Left ventricle myocardium superior (tissue), 1 donor: ENCODE measurements around the gene DCAF8. TPM values are rescaled to one million over a fixed set of nuclear protein-coding genes. Genes with fewer than 3 reads are reported as not detected.

Source experiments
- ATAC-seq: fragments of 200-7000 bp; cut with Tn5 transposase; one replicate; pipeline ENCODE4 v1.9.1; 2020; ENCODE audit warnings: mild to moderate bottlenecking, moderate library complexity
- DNase-seq: peaks from one replicate; pipeline ENCODE4 v3.0.0-alpha.2; 2020
- intact Hi-C: fragments of 100-400 bp; cut with micrococcal nuclease; formaldehyde crosslinking; loops from one replicate; pipeline ENCODE4 v1.11.0; 2022
- total RNA-seq: library from RNA; stranded (reverse); fragmentation: NEBNext Ultra II Directional; extraction: Animal tissue kit (Norgen Biotek cat#: 25700); gene quantifications from one replicate; pipeline ENCODE4 v1.2.1, GENCODE V29; 2021
- donor health status: DM: no; HTN: yes; CAD: no; lungs with severe emphysema.

The DCAF8 gene
- total RNA-seq, 1 donor from 2014 or later: 145 TPM

DNA sequence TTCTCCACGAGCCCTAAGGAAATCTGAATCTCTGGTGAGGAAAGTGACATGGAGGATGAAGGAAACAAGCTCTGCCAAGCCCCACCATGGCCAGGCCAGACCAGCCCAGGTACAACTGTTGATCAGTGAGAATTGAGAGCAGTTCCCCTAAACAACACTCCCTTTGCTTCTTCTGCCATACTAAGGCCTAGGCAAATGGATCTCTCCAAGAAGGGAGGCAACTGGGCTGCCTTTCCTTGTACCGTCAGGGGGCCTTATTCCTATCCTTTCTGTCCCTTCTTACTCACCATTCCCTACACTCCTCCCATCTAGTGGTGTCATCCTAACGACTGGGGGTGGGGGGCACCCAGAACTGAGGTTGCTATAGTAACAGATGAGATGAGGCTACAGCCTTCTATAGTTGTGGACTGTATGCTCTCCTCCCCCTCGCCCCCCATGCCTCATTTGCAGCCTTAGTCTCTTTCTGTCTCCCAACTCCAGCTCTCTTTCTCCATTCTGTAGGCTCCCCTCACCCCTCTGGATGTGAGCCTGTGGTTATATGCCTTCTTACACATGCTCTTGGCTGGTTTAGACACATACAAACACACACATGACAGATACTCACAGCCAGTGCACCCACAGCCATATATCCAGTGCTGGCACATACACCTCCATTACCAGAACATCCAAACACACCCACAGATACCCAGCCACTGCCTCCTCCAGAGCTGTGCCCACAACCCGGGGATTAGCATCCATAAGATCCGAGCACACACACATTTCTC is 53.6 kb downstream of the DCAF8 start:
- no peak for DNase-seq
- ATAC-seq: no peak
- intact Hi-C loops: no loop called here

- DNase-seq: no peak
- intact Hi-C loops: no loop called here
- ATAC-seq: no peak
These were observed 54.4 kb downstream of the DCAF8 start for GRCh38 chr1:160207771-160208556.

- intact Hi-C loops: no loop called here
- ATAC-seq (no peak), DNase-seq (no peak)
These were observed 55.2 kb downstream of the DCAF8 start for GRCh38 chr1:160207118-160207650.

- intact Hi-C loops: no loop called here
- no peak for ATAC-seq
- DNase-seq: no peak
These were observed 55.8 kb downstream of the DCAF8 start for GRCh38 chr1:160206421-160207117.

DNA sequence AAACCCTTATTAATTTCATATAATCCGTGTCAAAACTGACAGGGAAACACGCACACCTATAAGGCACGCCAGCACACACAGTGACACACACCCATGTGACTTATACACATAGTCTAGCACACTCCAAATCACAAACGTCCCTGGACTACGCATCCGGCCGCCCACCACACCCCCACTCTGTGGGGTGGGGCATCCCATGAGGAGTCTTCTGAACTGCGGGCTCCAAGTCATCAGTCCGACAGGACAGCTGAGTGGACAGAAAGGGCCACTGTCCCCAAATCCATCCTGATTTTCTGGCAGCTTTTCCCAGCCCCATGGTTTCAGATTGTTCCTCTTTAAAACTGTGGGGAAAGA is 56.3 kb downstream of the DCAF8 start:
- DNase-seq: peak; percentile 56
- intact Hi-C loops: no loop called here

DNA sequence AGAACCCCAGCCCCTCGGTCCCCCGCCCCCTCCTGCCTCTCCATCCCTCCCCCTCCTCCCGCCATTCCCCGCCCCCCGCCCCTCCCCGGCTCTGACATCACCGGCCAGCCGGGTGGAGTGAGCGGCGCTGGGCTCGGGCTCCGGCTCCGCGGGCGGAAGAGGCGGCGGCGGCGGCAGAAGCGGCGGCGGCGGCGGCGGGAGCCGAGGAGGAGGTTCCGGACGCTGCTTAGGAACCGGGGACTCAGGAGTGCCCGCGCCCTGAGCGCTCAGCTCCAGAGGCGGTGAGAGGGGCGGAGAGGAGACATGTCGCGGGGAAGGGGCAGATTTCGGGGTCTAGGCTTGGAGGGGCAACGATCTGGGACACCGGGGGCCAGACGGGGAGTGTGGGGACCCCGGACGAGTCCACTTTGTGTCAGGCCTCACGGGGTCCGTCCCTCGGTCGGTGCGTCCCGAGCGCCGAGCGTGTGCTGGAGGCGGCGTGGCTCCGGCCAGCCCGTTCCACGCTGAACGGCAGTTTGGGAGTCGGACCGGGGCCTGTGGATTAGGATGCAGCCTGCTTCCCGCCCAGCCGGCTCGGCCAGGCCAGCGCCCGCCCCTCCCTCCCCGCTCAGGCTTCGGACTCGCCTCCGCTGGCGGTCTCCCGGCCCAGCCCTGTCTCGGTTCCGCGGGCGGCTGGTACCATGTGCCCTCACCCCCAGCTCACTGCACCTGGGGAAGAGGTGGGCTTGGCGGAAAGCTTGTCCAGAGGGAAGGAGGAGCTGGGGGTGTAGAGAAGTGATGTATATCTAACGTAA is 56.9 kb downstream of the DCAF8 start, which contains the start of gene PEA15:
PEA15 (plus strand) TSS at position 143 of the 794 bp plus-strand sequence. CDS start 6,161 bp downstream, outside the sequence.
- intact Hi-C loops: no loop called here
- DNase-seq (peak; percentile 91), ATAC-seq (peak; percentile 86)

More for the DNA sequence above, 56.3 kb downstream of the DCAF8 start:
- peak; percentile 40 for ATAC-seq

- DNase-seq: no peak
- intact Hi-C loops: no loop called here
- ATAC-seq: no peak
These were observed 57.7 kb downstream of the DCAF8 start for GRCh38 chr1:160204526-160205241.

DNA sequence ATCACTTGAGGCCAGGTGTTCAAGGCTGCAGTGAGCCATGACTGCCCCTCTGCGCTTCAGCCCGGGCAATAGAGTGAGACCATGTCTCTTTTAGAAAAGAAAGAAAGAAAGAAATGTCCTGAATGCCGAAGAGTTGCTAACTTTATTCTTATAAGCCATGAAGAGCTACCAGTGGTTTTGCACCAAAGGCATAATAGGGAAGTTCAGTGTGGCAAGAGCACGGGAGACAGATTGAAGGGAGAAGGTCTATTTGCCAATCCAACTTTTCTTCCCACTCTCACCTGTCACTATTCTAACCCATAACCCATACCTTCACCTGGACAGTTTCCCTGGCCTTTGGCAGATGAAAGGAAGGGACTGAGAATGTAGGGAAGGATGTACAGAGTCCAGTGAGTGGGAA is 61.6 kb downstream of the DCAF8 start:
- ATAC-seq (no peak), DNase-seq (no peak)
- intact Hi-C loops: no loop called here

GRCh38 chr1:160197231-160197630 is 65.1 kb downstream of the DCAF8 start:
- no peak for ATAC-seq
- intact Hi-C loops: loop anchor here (10.0 kb wide), 2 partner anchors 58 to 92 kb away; no protein-coding TSS in a partner anchor
- DNase-seq: peak; percentile 74

DNA sequence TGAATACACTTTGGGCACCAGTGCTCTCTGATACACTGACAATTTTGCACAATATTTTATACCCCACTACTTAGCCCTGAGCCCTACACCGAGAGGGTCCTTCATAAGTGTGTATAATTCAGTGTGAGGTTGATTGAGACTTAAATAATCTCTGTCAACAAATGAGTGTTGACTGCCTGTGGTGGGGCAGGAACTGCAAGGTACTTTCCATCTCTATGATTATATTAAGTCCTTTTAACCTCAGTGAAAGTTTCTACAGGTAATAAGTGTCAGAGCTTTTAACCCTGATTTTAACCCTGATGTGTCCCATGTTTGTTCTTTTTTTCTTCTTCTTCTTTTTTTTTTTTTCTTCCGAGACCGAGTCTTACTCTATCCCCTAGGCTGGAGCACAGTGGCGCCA is 66.2 kb downstream of the DCAF8 start:
- intact Hi-C loops: loop anchor here (10.0 kb wide), 2 partner anchors 59 to 91 kb away; no protein-coding TSS in a partner anchor
- DNase-seq (no peak), ATAC-seq (no peak)

- DNase-seq (no peak), ATAC-seq (no peak)
- intact Hi-C loops: loop anchor here (10.0 kb wide), 2 partner anchors 60 to 90 kb away; no protein-coding TSS in a partner anchor
These were observed 67.7 kb downstream of the DCAF8 start for GRCh38 chr1:160194737-160195059.

GRCh38 chr1:160193832-160194736 is 68.3 kb downstream of the DCAF8 start:
- ATAC-seq: no peak
- intact Hi-C loops: loop anchor here (10.0 kb wide), 2 partner anchors 61 to 89 kb away; no protein-coding TSS in a partner anchor
- no peak for DNase-seq

DNA sequence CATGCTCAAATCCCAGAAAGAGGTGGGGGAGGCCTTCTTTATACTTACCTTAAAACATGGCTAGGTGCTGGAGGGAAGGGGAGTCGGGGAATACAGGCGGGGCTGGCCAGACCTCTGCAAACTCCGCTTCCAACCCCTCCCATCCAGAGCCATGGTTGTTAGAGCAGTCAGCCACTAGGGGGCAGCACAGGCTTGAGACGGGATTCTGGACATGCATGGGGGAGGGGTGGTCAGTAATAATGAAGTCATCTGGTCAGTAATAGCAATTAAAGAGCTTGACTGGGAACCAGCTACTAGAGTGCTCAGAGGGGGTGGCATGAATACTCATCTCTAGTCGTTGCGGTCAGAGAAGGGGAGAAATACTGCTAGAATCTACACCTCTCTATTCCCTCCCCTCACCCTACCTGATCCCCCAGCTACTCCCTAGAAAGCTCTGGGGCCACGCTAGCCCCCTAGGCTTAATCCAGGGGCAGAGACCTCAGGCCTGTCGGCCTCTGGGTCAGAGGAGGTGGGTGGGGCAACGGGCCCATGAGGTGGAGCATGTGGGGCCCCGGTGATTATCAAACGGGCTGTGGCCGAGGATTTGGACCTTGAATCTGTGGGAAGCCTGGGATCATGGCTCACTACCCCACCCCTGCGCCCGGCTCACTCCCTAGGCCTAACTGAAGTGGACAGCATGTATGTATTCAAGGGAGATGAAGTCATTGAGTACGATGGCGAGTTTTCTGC is 69.1 kb downstream of the DCAF8 start:
- ATAC-seq (peak; percentile 81), DNase-seq (peak; percentile 89)
- intact Hi-C loops: loop anchor here (10.0 kb wide), 2 partner anchors 62 to 88 kb away; no protein-coding TSS in a partner anchor

DNA sequence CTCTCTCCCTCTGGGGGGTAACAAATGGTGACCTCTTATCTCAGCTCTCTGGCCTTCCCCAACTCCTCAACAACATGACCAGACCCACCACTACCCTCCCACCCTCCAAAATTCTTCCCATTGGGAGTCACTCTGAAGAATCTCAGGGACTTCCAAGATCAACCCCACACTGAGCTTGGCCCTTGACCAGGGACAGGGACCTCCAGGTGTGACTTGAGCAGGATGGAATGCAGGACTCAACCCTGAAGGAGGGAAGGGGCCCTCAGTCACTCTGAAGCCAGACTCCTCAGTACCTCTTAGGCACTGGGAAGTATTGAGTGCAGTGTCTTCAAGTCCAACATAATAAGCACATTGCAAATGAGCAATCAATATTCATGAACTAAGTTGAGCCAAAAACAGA is 70.1 kb downstream of the DCAF8 start:
- intact Hi-C loops: loop anchor here (10.0 kb wide), 2 partner anchors 63 to 87 kb away; no protein-coding TSS in a partner anchor
- DNase-seq: no peak
- no peak for ATAC-seq

- DNase-seq: no peak
- ATAC-seq: no peak
- intact Hi-C loops: loop anchor here (10.0 kb wide), 2 partner anchors 63 to 87 kb away; no protein-coding TSS in a partner anchor
These were observed 70.6 kb downstream of the DCAF8 start for GRCh38 chr1:160191756-160192155.
